ENCODE measurements around the gene EPSTI1. TPM values are rescaled to one million over a fixed set of nuclear protein-coding genes. Genes with fewer than 3 reads are reported as not detected.

Gene EPSTI1
- total RNA-seq, 1 donor from 2014 or later: 96.0 TPM

- no peak overlapping the region for H3K27ac Mint-ChIP-seq (ENCODE audit: unreplicated experiment)
- FAIRE-seq (no peak), DNase-seq (ENCODE audit: low read depth) (no peak)
- no peak for TF ChIP-seq EZH2 (IDR thresholded peaks at IDR 0.05; ENCODE audit: insufficient read depth, low read length)
- TF ChIP-seq, protein P1, sequence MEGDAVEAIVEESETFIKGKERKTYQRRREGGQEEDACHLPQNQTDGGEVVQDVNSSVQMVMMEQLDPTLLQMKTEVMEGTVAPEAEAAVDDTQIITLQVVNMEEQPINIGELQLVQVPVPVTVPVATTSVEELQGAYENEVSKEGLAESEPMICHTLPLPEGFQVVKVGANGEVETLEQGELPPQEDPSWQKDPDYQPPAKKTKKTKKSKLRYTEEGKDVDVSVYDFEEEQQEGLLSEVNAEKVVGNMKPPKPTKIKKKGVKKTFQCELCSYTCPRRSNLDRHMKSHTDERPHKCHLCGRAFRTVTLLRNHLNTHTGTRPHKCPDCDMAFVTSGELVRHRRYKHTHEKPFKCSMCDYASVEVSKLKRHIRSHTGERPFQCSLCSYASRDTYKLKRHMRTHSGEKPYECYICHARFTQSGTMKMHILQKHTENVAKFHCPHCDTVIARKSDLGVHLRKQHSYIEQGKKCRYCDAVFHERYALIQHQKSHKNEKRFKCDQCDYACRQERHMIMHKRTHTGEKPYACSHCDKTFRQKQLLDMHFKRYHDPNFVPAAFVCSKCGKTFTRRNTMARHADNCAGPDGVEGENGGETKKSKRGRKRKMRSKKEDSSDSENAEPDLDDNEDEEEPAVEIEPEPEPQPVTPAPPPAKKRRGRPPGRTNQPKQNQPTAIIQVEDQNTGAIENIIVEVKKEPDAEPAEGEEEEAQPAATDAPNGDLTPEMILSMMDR (IDR thresholded peaks at IDR 0.05; ENCODE audit: insufficient read depth, low read depth, low read length): no peak
- H3K9me3 Mint-ChIP-seq (ENCODE audit: unreplicated experiment): peaks cover 1% of the 10 kb centered on the region
- H3K27me3 Mint-ChIP-seq (ENCODE audit: low read depth, unreplicated experiment): no peaks in the 10 kb centered on the region
- H3K27me3 ChIP-seq (ENCODE audit: insufficient read depth, low read length): peaks cover 2% of the 10 kb centered on the region
- H2AFZ ChIP-seq (ENCODE audit: low read depth, low read length): no peak overlapping the region
- no peaks in the 10 kb centered on the region for H4K20me1 ChIP-seq (ENCODE audit: insufficient read depth, low read length)
- peaks cover 5% of the 10 kb centered on the region for H3K36me3 Mint-ChIP-seq (ENCODE audit: low read depth, unreplicated experiment)
- H3K9me3 ChIP-seq (ENCODE audit: insufficient read depth, low read depth, low read length): no peaks in the 10 kb centered on the region
- no peaks in the 10 kb centered on the region for H3K79me2 ChIP-seq (ENCODE audit: insufficient read depth, low read length)
- H3K9ac ChIP-seq (ENCODE audit: low read length): no peak overlapping the region
- H3K27ac ChIP-seq (ENCODE audit: low read depth, low read length): no peak overlapping the region
- peaks cover 23% of the 10 kb centered on the region for H3K4me1 Mint-ChIP-seq (ENCODE audit: low read depth, unreplicated experiment)
- H3K36me3 ChIP-seq (ENCODE audit: insufficient read depth, low read length): no peaks in the 10 kb centered on the region
- no peak overlapping the region for H3K4me3 ChIP-seq (ENCODE audit: insufficient read depth, low read depth, low read length)
- no peak overlapping the region for H3K4me2 ChIP-seq (ENCODE audit: low read length)
- H3K4me1 ChIP-seq (ENCODE audit: insufficient read depth, low read length): peaks cover 3% of the 10 kb centered on the region
- H3K4me3 Mint-ChIP-seq (ENCODE audit: unreplicated experiment): no peak overlapping the region
Observed at GRCh38 chr13:42885325-42885724, 106.7 kb downstream of the EPSTI1 start.

- Mint-ChIP-seq H3K36me3 (ENCODE audit: low read depth, unreplicated experiment) (peaks cover 5% of the 10 kb centered on the region), H3K9me3 (ENCODE audit: unreplicated experiment) (peaks cover 1% of the 10 kb centered on the region), H3K27ac (ENCODE audit: unreplicated experiment) (peak overlapping the region; percentile 75), H3K27me3 (ENCODE audit: low read depth, unreplicated experiment) (peaks cover 3% of the 10 kb centered on the region), H3K4me1 (ENCODE audit: low read depth, unreplicated experiment) (peaks cover 23% of the 10 kb centered on the region), H3K4me3 (ENCODE audit: unreplicated experiment) (no peak overlapping the region)
- Histone ChIP-seq H3K4me3 (ENCODE audit: insufficient read depth, low read depth, low read length) (no peak overlapping the region), H3K9me3 (ENCODE audit: insufficient read depth, low read depth, low read length) (no peaks in the 10 kb centered on the region), H2AFZ (ENCODE audit: low read depth, low read length) (no peak overlapping the region), H3K79me2 (ENCODE audit: insufficient read depth, low read length) (no peaks in the 10 kb centered on the region), H3K27ac (ENCODE audit: low read depth, low read length) (no peak overlapping the region), H3K4me1 (ENCODE audit: insufficient read depth, low read length) (peaks cover 3% of the 10 kb centered on the region), H4K20me1 (ENCODE audit: insufficient read depth, low read length) (no peaks in the 10 kb centered on the region), H3K9ac (ENCODE audit: low read length) (no peak overlapping the region), H3K27me3 (ENCODE audit: insufficient read depth, low read length) (peaks cover 2% of the 10 kb centered on the region), H3K36me3 (ENCODE audit: insufficient read depth, low read length) (no peaks in the 10 kb centered on the region), H3K4me2 (ENCODE audit: low read length) (peak overlapping the region; percentile 34)
- FAIRE-seq (no peak), DNase-seq (ENCODE audit: low read depth) (peak; percentile 14)
- no peak for TF ChIP-seq EZH2 (IDR thresholded peaks at IDR 0.05; ENCODE audit: insufficient read depth, low read length)
- TF ChIP-seq, protein P1 (IDR thresholded peaks at IDR 0.05; ENCODE audit: insufficient read depth, low read depth, low read length): no peak
Observed at GRCh38 chr13:42883771-42884467, 108.1 kb downstream of the EPSTI1 start.

- peaks cover 23% of the 10 kb centered on the region for H3K4me1 Mint-ChIP-seq (ENCODE audit: low read depth, unreplicated experiment)
- no peak overlapping the region for H3K27ac ChIP-seq (ENCODE audit: low read depth, low read length)
- H3K4me1 ChIP-seq (ENCODE audit: insufficient read depth, low read length): peaks cover 3% of the 10 kb centered on the region
- no peak for DNase-seq (ENCODE audit: low read depth)
- no peak for TF ChIP-seq EZH2 (IDR thresholded peaks at IDR 0.05; ENCODE audit: insufficient read depth, low read length)
- TF ChIP-seq, protein P1 (IDR thresholded peaks at IDR 0.05; ENCODE audit: insufficient read depth, low read depth, low read length): no peak
- H3K36me3 Mint-ChIP-seq (ENCODE audit: low read depth, unreplicated experiment): peaks cover 5% of the 10 kb centered on the region
- H3K27ac Mint-ChIP-seq (ENCODE audit: unreplicated experiment): peak overlapping the region; percentile 75
- H3K4me3 ChIP-seq (ENCODE audit: insufficient read depth, low read depth, low read length): no peak overlapping the region
- H3K4me3 Mint-ChIP-seq (ENCODE audit: unreplicated experiment): no peak overlapping the region
- no peaks in the 10 kb centered on the region for H3K36me3 ChIP-seq (ENCODE audit: insufficient read depth, low read length)
- H3K9ac ChIP-seq (ENCODE audit: low read length): no peak overlapping the region
- H4K20me1 ChIP-seq (ENCODE audit: insufficient read depth, low read length): no peaks in the 10 kb centered on the region
- H3K27me3 Mint-ChIP-seq (ENCODE audit: low read depth, unreplicated experiment): peaks cover 3% of the 10 kb centered on the region
- H3K79me2 ChIP-seq (ENCODE audit: insufficient read depth, low read length): no peaks in the 10 kb centered on the region
- H2AFZ ChIP-seq (ENCODE audit: low read depth, low read length): no peak overlapping the region
- H3K4me2 ChIP-seq (ENCODE audit: low read length): peak overlapping the region; percentile 34
- H3K27me3 ChIP-seq (ENCODE audit: insufficient read depth, low read length): peaks cover 2% of the 10 kb centered on the region
- no peaks in the 10 kb centered on the region for H3K9me3 ChIP-seq (ENCODE audit: insufficient read depth, low read depth, low read length)
- peak; percentile 67 for FAIRE-seq
- H3K9me3 Mint-ChIP-seq (ENCODE audit: unreplicated experiment): peaks cover 1% of the 10 kb centered on the region
Observed at GRCh38 chr13:42883142-42883541, 108.9 kb downstream of the EPSTI1 start.
